T-helper 2 cell treated with Interferon-gamma antibody and Interleukin-4, amounts not matched to agents 100 ng/mL and 5 ng/mL, for 36 hours (primary cell): ENCODE measurements around the gene SLC45A2. TPM values are rescaled to one million over a fixed set of nuclear protein-coding genes. Genes with fewer than 3 reads are reported as not detected.
"Not testable (repeated sequence)": the region's sequence is repeated elsewhere in the genome, so short reads cannot be mapped to it uniquely, and the experiment has no call there.

Experiments used
- intact Hi-C: fragments of 100-400 bp; cut with micrococcal nuclease; formaldehyde crosslinking; loops from one replicate; pipeline ENCODE4 v1.15.1; 2023
- total RNA-seq: library from RNA; stranded (reverse); gene quantifications from 2 replicates; pipeline ENCODE4 v1.2.3, GENCODE V29; 2022

The SLC45A2 gene
- total RNA-seq = 0.14 and 0.23 TPM in 2 replicates

GRCh38 chr5:33984671-33985124, at the start of gene SLC45A2:
TSS of gene SLC45A2 (minus strand) at chr5:33984693. CDS start at chr5:33984583, 110 bp downstream.
- intact Hi-C loops = no loop called here

DNA sequence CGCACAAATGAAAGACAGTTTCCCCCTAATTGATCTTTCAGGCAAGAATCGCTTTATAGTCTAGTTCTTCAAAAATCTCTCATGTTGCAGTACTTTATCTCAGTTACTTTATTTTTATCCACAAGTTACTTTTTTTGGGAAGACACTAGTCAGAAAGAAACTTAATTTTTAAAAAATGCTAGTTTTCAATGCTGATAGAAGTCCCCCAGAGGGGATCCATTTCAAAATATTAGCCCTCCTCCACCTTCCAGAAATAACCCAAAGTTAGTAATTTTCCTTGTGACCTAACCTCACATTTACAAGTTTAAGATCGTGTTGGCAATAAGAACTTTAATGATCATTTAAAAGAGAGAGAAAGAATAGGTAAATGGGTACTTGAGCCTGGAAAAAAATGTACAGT, 47.5 kb upstream of the SLC45A2 start:
- intact Hi-C loops = no loop called here

DNA sequence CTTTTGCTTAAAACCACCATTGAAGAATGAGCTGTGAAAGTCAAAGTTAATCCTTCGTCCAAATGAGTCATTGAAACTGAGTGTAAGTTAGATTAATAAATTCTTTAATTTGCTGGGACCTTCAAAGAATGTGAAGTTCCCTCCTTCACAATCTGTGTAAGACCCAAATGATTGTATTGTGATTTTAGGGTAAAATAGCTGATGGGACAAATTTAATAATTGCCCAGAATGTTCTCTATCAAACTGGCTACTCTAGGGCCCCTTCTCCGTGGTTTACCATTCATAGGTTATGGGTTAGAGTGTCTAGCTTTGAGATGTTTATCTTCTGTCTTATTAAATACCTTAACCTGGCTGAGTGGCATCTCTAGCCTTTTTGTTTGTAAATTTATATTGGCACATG, 46.6 kb upstream of the SLC45A2 start:
- intact Hi-C loops = no loop called here

- intact Hi-C loops = not testable (repeated sequence)
Observed at GRCh38 chr5:34030585-34030984, 46.1 kb upstream of the SLC45A2 start.

DNA sequence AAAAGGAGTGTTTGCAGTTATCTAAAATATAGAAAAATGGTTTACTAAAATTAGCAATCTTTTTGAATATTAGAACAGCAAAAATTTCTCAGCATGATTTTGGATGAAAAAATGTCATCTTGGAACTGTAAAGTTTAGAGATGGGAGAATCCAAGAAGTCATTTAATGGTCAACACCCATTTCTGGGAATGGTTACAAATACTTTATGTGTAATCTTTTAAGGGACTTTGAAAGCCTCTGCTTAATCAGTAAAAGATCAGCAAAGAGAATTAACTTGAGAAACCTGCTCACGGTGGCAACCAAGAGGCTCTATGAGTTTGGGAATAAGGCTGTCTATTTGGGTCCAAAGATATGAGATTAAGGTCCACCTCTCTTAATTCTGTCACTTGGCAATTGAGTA, 45.6 kb upstream of the SLC45A2 start:
- intact Hi-C loops = no loop called here

- intact Hi-C loops = no loop called here
Observed at GRCh38 chr5:34028349-34028748, 43.9 kb upstream of the SLC45A2 start.

GRCh38 chr5:34026089-34026761, 41.7 kb upstream of the SLC45A2 start:
- intact Hi-C loops = no loop called here

DNA sequence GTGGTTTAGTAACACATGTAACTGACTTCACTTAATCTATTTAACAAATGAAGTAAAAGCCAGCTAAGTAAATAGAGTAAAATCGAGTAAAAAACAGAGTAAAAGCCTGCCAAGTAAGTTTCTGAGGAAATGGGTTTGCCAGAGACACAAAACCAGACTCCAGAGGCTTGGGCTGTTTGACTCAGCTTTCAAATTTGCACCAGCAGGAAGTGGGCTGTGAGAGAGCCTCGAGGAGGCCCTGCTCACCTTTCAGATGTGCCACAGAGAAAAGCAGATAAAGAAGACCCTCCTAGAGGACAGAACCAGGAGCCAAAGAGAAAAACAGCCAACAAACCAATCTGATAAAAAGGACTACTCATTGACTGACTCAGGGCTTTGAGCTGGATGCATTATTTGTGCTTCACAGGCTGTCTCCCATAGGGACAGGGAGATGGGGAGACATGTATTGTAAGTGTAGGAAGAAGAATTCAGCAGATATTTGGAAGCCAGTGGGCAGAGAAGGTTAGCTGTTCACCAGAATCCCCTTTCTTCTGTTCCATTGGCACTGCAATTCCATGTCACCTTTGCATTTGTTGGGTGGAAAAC, 37.7 kb upstream of the SLC45A2 start:
- intact Hi-C loops = loop anchor here (1.0 kb wide), 1 partner anchor 14 kb away; the partner anchor contains the start of gene AMACR

- intact Hi-C loops = no loop called here
Observed at GRCh38 chr5:34021334-34021733, 36.8 kb upstream of the SLC45A2 start.

DNA sequence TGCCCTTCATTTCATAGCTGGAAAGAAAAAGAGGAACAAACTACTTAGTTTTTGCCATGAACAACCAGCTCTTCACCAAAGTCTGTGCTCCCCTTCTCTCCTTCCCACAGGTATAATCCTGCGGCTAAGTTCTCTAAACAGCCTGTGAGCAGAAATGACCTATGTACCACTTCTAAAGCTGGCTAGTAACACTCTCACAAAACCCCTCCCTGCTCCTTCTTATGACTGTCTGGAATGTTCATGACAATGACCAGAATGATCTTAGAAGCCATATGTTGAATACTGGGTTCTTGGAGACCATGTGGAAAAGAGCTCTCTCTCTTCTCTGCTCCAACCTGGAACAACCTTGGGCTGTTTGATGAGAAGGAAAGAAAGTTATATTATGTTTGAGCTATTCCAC, 36.2 kb upstream of the SLC45A2 start:
- intact Hi-C loops = no loop called here

DNA sequence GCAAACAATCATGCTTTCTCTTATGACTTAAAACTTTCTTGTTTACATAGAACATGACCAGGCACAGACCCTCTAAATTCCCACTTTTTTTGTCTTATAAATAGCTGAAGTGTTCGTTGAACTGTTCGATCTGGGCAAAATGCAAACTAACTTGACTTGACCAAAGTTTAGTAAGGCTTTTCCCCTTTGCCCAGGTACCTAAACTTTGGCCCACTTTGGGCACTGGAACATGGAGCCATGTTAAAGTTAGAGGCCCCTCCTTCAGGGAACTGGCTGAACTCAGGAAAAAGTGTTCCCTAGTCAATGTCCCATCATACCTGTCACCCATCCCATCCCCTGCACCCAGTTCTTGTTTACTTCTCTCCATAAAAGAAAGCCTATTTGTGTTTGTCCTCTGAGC, 32.8 kb upstream of the SLC45A2 start:
- intact Hi-C loops = no loop called here

- intact Hi-C loops = no loop called here
Observed at GRCh38 chr5:34016750-34017149, 32.3 kb upstream of the SLC45A2 start.

GRCh38 chr5:34016222-34016621, 31.7 kb upstream of the SLC45A2 start:
- intact Hi-C loops = no loop called here

DNA sequence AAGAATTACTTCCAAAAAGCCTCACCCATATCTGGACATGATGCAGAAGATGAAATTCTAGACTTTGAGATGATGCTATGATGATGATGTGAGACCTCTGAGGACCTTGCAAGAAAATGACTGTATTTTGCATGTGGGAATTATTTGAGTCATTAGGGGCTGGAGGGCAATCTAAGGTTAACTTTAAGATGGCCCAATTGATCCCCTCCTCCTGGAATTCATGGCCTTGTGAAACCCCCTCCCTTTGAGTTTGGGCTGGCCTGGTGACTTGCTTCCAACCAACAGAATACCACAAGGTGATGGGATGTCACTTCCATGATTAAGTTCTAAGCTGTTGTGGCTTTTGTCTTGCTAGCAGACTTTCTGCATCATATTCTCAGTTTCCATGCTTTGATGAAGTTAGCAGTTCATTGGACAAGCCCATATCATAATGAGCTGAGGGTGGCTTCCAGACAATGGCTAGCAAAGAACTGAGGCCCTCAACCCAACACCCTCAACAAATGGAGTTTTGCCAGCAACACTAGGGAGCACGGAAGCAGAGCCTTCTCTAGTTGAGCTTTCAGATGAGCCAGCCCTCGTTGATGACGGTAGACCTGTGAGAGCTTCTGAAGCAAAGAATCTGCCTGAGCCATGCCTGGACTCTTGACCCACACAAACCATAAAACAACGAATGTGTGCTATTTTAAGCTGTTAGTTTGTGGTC, 30.8 kb upstream of the SLC45A2 start:
- intact Hi-C loops = no loop called here

DNA sequence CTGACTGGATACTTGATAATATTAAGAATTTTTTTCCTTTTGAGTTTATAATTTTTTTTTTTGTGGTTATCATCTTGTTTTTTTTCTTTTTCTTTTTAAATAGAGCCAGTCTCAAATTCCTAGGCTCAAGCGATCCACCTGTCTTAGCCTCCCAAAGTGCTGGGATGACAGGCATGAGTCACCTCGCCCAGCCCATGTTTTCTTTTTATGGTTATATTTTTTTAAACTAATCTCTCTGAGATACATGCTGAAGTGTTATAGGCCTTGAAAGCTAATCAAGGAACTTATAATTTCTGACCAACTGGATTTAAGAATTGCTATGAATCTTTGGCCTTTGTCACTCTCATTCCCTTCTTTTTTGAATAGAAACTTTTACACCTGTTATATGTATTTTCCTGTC, 30.1 kb upstream of the SLC45A2 start:
- intact Hi-C loops = no loop called here

DNA sequence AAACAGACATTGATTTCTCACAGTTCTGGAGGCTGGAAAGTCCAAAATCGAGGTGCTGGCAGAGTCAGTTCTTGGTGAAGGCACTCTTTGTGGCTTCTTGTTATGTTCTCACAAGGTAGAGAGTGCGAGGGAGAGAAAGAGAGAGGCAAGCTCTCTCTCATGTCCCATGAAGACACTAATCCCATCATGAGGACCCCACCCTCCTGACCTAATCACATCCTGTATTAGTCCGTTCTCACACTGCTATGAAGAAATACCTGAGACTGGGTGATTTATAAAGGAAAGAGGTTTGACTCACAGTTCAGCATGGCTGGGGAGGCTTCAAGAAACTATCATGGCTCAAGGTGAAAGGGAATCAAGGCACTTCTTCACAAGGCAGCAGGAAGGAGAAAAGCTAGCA, 29.1 kb upstream of the SLC45A2 start:
- intact Hi-C loops = no loop called here

GRCh38 chr5:34012791-34013190, 28.3 kb upstream of the SLC45A2 start:
- intact Hi-C loops = no loop called here

- intact Hi-C loops = no loop called here
Observed at GRCh38 chr5:34011536-34011935, 27.0 kb upstream of the SLC45A2 start.

- intact Hi-C loops = not testable (repeated sequence)
Observed at GRCh38 chr5:34010146-34010545, 25.7 kb upstream of the SLC45A2 start.

DNA sequence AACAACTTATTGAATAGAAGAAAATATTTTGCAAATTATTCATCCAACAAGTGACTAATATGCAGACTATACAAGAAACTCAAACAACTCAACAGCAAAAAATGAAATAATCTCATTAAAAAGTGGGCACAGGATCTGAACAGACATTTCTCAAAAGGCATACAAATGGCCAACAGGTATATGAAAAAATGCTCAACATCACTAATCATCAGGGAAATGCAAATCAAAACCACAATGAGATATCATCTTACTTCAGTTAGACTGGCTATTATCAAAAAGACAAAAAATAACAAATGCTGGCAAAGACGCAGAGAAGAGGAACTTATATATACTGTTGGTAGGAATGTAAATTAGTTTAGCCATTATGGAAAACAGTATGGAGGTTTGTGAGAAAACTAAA, 25.1 kb upstream of the SLC45A2 start:
- intact Hi-C loops = loop anchor here (5.0 kb wide), 1 partner anchor 1798 kb away; no protein-coding TSS in a partner anchor

GRCh38 chr5:34008802-34009201, 24.3 kb upstream of the SLC45A2 start:
- intact Hi-C loops = loop anchor here (1.0 to 5.0 kb wide), 4 partner anchors 13 to 1798 kb away; partner anchors contain the start of genes BRIX1, RAD1 and TARS1
